ENCODE measurements around the gene WNT7B.

The WNT7B gene

DNA sequence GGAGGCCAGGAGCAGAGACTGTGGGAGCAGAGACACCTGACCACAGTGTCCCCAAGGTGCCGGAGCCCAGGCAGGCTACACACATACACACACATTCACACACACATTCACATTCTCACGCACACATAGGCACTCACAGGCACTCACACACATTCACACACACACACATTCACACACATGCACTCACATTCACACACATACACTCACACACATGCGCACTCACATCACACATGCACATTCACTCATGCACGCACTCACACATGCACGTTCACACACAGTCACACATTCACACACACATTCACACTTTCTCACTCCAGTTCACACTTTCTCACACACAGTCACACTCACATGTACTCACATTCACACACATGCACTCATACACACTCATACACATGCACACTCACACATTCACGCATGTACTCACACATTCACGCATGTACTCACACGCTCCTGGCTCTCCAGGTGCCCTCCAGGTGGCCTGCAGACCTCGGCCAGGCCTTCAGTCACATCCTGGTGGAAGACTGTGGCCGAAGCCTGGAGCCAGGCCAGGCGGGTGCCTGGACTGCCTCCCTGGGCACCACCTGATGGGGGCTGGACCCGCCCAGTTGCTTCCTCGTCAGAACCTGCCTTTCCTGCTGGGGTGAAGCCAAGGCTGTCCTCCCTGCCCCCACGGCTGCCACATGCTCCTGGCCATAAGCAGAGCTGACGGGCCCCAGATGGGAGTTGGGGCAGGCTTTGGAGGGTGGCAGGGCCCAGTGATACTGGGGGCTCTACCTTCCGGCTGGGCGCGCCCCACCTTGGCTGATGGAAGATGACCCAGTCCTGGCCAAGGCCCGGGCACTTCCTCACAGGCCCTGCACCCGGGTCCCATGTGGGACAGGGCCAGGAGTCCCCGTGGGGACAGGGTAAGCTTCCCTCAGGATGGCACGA lies 89.5 kb downstream of the WNT7B start:
- DNase-seq (ENCODE audit: low spot score): no peak

DNA sequence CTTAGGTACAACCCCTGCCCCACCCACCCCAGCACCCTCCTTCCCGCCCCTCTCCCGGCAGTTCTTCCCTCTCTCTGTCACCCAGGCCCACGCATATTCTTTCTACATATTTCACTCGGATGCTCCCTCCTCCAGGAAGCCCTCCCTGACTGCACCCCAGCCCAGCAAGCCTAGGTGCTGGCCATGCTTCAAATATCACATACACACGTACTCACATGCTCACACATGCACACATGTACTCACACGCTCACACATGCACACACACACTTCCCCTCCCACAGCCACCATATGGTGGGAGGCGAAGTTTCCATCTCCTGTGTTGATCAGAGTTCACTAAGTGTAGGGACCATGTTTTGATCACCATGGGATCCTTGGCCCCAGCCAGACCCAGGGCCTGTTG lies 90.4 kb downstream of the WNT7B start:
- no peak for DNase-seq (ENCODE audit: low spot score)

- no peak for DNase-seq (ENCODE audit: low spot score)
Measured at GRCh38 chr22:45885941-45886395, 91.0 kb downstream of the WNT7B start.

- no peak for DNase-seq (ENCODE audit: low spot score)
Measured at GRCh38 chr22:45885171-45885840, 91.7 kb downstream of the WNT7B start.

GRCh38 chr22:45884201-45885062 lies 92.5 kb downstream of the WNT7B start:
- DNase-seq (ENCODE audit: low spot score): no peak

DNA sequence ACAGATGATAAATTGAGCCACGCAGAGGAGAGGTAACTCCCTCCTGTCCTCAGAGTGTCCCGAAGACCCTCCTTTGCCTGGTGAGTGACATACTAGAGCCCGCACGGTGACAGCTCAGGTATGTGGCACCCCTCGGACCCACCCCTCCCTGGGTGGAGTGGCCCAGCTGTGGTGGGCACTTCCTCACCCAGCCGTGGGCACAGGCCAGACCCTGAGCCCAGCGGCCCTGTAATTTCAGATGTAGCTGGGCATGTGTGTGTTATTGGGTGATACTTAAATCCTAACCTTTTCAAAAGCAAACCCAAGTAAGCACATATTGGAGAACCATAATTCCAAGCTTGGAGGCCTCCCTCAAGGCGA lies 93.2 kb downstream of the WNT7B start:
- DNase-seq (ENCODE audit: low spot score): no peak

- no peak for DNase-seq (ENCODE audit: low spot score)
Measured at GRCh38 chr22:45882881-45883810, 93.8 kb downstream of the WNT7B start.

DNA sequence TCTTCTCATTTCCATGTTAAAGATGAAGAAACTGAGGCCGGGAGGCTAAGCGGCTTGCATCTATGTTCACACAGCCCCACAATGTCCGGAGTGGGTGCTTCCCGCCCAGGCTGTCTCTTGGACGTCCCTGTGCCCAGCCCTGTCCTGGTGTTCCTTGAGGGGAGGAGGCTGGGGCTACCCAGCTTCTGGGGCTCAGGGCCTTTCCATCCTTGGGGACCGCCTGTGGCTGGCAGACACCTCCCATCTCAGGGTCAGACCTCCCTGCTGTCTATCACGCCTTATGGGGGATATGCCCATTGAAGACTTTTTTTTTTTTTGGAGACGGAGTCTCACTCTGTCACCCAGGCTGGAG lies 95.5 kb downstream of the WNT7B start:
- DNase-seq (ENCODE audit: low spot score): no peak

- no peak for DNase-seq (ENCODE audit: low spot score)
Measured at GRCh38 chr22:45880716-45881523, 96.0 kb downstream of the WNT7B start.

DNA sequence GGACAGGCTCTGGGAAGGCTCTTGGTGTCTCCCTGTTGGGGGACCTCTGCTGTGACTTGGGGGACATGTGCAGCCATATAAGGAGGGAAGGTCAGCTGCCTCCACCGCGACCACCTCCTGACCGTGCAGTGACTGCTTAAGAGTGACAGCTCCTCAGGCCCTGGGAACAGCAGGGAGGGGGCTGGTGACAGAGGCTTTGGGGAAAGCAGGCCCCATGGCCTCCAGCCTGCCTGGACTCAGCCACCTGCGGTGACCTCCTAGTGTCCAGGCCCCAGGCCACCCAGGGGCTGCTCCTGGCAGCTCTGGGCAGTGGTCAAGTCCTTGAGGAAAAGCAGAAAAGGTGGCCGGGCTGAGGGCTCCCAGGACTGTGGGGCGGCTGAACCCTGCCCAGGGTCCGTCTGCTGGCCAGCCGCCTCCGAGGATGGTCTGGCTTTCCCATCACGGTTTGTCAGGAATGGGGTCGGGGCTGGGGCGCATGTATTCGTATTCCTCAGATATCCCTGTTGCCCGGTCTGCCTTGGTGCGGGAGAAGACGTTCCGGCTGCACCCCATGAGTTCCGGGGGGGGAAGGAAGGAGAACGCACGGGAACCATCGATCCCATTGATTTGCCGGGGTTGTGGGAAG lies 96.8 kb downstream of the WNT7B start:
- no peak for DNase-seq (ENCODE audit: low spot score)

DNA sequence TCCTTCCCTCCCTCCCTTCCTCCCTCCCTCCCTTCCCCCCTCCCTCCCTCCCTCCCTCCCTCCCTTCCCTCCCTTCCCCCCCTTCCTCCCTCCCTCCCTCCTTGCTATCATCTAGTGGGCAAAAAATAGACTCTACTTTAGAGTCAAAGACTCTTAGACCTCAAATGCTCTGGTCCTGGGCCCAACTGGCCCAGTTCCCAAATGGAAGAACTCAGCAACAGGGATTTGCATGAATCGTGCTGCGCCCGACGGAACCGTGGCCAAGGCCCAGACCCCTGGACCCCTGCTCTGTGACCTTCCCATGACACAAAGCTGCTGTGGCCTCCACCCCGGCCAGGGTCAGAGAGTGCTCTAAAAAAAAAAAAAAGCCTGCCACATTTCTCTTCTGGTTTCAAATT lies 97.4 kb downstream of the WNT7B start:
- no peak for DNase-seq (ENCODE audit: low spot score)

DNA sequence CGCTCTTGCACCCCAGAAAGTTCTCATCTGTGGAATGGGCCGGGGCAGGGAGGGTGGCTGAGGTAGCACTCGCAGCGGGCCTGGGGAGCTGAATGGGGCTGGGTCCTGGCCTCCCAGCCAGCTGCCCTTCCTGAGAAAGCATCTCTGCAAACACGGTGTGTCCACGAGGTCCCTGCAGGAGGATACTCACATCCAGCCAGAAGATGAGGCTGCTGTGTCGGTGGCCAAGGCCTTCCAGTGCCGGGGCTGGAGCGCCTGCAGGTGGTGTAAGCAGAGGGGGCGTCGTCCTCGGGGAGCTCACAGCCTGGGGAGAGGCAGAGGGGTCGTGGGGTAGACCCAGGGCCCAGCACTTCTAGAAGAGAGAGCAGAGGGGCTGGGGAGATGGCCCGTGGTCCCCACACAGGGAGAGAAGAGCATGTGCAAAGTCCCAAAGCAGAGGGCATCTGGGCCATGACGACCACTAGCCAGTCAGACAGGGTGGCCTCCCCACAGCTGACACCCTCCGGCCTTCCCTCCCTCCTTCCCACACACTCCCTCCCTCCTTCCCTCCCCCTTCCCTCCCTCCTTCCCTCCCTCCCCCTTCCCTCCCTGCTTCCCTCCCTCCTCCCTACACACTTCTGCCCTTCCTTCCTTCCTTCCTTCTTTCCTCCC lies 97.9 kb downstream of the WNT7B start:
- DNase-seq (ENCODE audit: low spot score): no peak

DNA sequence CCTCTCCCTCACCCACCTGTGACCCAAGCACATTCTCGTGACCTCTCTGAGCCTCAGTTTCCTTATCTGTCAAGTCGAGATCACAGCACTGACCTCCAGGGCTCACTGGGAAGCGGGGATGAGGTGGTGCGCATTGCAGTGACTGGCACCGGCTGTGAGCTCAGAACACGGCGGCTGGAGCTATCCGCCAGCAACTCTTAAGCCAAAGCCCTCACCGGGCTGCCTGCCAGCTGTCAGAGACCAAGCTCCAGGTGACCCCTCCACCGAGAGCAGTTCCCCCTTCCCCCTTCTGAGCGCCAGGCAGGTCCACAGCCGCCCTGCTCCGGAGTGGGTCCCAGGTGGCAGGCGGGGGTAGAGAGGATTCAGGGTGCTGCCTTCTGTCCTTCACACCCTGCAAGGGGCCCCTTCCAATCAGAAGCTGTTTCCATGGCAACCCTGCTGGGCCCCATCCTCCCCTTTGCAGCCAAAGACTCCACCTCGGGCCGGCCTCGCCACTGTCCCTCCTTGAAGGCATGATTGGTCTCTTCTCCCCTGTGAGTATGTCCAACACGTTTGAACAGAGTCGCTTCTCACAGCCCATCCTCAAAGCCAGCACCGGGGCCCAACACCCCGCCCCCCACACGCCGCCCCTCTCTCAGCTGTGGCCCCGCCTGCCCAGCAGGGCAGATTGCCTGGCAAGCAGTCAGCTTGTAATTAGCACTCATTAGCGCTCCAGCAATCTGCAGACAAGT lies 98.7 kb downstream of the WNT7B start:
- DNase-seq (ENCODE audit: low spot score): no peak

DNA sequence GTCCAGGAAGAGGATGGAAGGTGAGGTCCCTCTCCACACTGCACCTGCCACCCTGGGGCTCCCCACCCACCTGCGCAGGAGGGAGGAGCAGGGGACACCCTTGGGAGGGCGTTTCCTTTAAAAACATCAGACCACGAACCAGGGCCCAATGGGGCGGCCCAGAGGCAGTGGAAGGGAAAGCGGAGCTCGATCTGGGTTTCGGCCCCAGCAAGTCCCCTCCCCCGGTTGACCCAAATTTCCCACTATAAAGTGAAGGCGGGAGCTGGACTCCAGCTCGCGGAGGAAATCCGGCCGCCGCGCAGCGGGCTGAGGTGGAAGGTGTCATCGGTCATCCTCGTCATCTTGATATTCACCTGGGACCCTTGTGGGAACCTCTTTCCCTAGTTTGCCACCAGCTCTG lies 99.3 kb downstream of the WNT7B start:
- DNase-seq (ENCODE audit: low spot score): no peak

- no peak for DNase-seq (ENCODE audit: low spot score)
Measured at GRCh38 chr22:45877036-45877380, 100.0 kb downstream of the WNT7B start.

DNA sequence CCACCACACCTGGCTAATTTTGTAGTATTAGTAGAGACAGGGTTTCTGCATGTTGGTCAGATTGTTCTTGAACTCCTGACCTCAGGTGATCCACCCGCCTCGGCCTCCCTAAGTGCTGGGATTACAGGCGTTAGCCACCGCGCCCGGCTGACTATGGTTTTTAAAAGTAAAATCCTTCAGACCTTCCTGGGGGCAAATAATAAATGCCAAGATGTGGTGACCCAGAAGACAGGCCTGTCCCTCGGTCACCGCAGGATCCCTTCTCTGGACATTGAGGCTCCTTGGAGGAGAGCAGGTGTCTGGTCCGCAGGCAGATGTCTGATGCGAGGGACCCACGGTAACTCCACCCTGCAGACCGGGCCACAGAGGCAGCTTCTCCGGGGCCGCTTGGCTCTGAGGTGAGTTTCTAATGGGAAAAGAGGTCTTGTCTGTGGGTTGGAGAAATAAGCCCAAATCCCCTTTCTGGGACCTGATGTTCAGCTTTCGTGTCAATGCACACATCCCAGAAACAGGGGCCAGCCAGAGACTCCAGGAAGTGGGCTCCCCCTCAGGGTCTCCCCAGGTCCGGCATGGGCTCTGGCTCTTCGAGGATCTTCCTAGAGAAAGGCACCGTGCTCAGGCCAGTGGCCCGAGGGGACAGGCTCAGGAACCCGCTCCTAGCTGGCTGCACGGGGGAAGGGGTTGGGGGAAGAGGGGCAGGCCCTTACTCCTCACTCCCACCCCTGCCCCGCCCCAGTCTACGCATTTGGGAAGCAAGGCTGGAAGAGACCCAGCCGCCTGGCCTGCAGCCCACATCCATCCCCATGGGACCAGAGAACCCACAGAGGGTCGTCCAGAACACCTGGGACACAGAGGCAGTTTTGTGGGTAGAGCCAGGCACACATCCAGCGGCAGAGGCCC lies 100.6 kb downstream of the WNT7B start:
- no peak for DNase-seq (ENCODE audit: low spot score)

DNA sequence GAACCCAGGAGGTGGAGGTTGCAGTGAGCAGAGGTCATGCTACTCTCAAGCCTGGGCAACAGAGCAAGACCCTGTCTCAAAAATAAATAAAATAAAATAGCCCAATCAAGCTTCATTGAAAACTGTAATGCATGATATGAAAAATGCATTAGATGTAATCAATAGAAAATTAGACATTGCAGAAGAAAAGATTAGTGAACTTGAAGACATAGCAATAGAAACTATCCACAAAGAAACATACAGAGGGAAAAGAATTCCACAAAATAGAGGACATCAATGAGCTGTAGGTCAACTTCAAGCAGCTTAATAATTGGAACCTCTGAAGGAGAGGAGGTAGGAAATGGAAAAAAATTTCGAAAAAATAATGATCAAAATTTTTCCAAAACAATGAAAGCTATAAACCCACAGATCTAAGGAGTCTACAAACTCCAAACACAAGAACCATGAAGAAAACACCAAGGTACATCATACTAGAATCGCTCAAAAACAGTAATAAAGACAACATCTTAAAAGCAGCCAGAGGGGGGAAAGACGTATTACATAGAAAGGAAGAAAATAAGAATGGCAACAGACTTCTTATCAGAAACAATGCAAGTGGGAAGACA lies 104.2 kb downstream of the WNT7B start:
- DNase-seq (ENCODE audit: low spot score): no peak

- DNase-seq (ENCODE audit: low spot score): no peak
Measured at GRCh38 chr22:45871721-45872120, 105.2 kb downstream of the WNT7B start.

Measured in GM03348 (cell line).